ENCODE data around the gene SH3PXD2B.

The SH3PXD2B gene

GRCh38 chr5:172466062-172466461 lies 11.7 kb upstream of the SH3PXD2B start:
- no peak for TF ChIP-seq EZH2phosphoT487 (IDR thresholded peaks at IDR 0.05; ENCODE audit: borderline replicate concordance, low read length)
- no peak for TF ChIP-seq CTCF (IDR thresholded peaks at IDR 0.05; ENCODE audit: low read depth, low read length, poor library complexity, severe bottlenecking)
- H3K36me3 ChIP-seq (ENCODE audit: control insufficient read depth, low read length) = no peaks in the 10 kb centered on the region
- H3K27me3 ChIP-seq (ENCODE audit: control insufficient read depth, low read length) = peaks cover 9% of the 10 kb centered on the region
- no peak overlapping the region for H3K27ac ChIP-seq (ENCODE audit: low read depth, low read length)
- no peaks in the 10 kb centered on the region for H3K9me2 ChIP-seq (replicated peaks; ENCODE audit: control insufficient read depth, low read length)
- H3K9me3 ChIP-seq (ENCODE audit: control insufficient read depth, insufficient read depth, low read length) = no peaks in the 10 kb centered on the region
- no peaks in the 10 kb centered on the region for H3K79me2 ChIP-seq (ENCODE audit: control insufficient read depth, low read length)
- H3K4me2 ChIP-seq (ENCODE audit: low read length) = no peak overlapping the region
- H3K4me3 ChIP-seq (ENCODE audit: low read length) = no peak overlapping the region
- no peaks in the 10 kb centered on the region for H4K20me1 ChIP-seq (ENCODE audit: control insufficient read depth, insufficient read depth, low read depth, low read length)
- H3K4me1 ChIP-seq (ENCODE audit: control insufficient read depth, low read length) = peaks cover 6% of the 10 kb centered on the region
- no peaks in the 10 kb centered on the region for H3F3A ChIP-seq (ENCODE audit: control insufficient read depth, insufficient read depth)

GRCh38 chr5:172463031-172463430 lies 8.7 kb upstream of the SH3PXD2B start:
- Histone ChIP-seq H3K4me3 (ENCODE audit: low read length) (no peak overlapping the region), H3K79me2 (ENCODE audit: control insufficient read depth, low read length) (no peaks in the 10 kb centered on the region), H3K27me3 (ENCODE audit: control insufficient read depth, low read length) (peaks cover 5% of the 10 kb centered on the region; the same call in 1 of the 2 replicates), H3K36me3 (ENCODE audit: control insufficient read depth, low read length) (no peaks in the 10 kb centered on the region), H3K4me1 (ENCODE audit: control insufficient read depth, low read length) (peaks cover 12% of the 10 kb centered on the region), H3K9me2 (replicated peaks; ENCODE audit: control insufficient read depth, low read length) (no peaks in the 10 kb centered on the region), H3F3A (ENCODE audit: control insufficient read depth, insufficient read depth) (no peaks in the 10 kb centered on the region), H3K4me2 (ENCODE audit: low read length) (no peak overlapping the region), H3K9me3 (ENCODE audit: control insufficient read depth, insufficient read depth, low read length) (no peaks in the 10 kb centered on the region), H4K20me1 (ENCODE audit: control insufficient read depth, insufficient read depth, low read depth, low read length) (no peaks in the 10 kb centered on the region), H3K27ac (ENCODE audit: low read depth, low read length) (no peak overlapping the region)
- no peak for TF ChIP-seq EZH2phosphoT487 (IDR thresholded peaks at IDR 0.05; ENCODE audit: borderline replicate concordance, low read length)
- TF ChIP-seq CTCF (IDR thresholded peaks at IDR 0.05; ENCODE audit: low read depth, low read length, poor library complexity, severe bottlenecking) = no peak

- no peaks in the 10 kb centered on the region for H3F3A ChIP-seq (ENCODE audit: control insufficient read depth, insufficient read depth)
- H3K9me3 ChIP-seq (ENCODE audit: control insufficient read depth, insufficient read depth, low read length) = no peaks in the 10 kb centered on the region
- peaks cover 12% of the 10 kb centered on the region for H3K27me3 ChIP-seq (ENCODE audit: control insufficient read depth, low read length)
- H4K20me1 ChIP-seq (ENCODE audit: control insufficient read depth, insufficient read depth, low read depth, low read length) = no peaks in the 10 kb centered on the region
- TF ChIP-seq EZH2phosphoT487 (IDR thresholded peaks at IDR 0.05; ENCODE audit: borderline replicate concordance, low read length) = no peak
- no peak overlapping the region for H3K4me3 ChIP-seq (ENCODE audit: low read length)
- H3K79me2 ChIP-seq (ENCODE audit: control insufficient read depth, low read length) = no peaks in the 10 kb centered on the region
- peaks cover 12% of the 10 kb centered on the region for H3K4me1 ChIP-seq (ENCODE audit: control insufficient read depth, low read length)
- H3K36me3 ChIP-seq (ENCODE audit: control insufficient read depth, low read length) = no peaks in the 10 kb centered on the region
- H3K4me2 ChIP-seq (ENCODE audit: low read length) = no peak overlapping the region
- no peaks in the 10 kb centered on the region for H3K9me2 ChIP-seq (replicated peaks; ENCODE audit: control insufficient read depth, low read length)
- no peak overlapping the region for H3K27ac ChIP-seq (ENCODE audit: low read depth, low read length)
These were observed 5.4 kb upstream of the SH3PXD2B start for GRCh38 chr5:172459783-172460165.

- Histone ChIP-seq H3K9me3 (ENCODE audit: control insufficient read depth, insufficient read depth, low read length) (no peaks in the 10 kb centered on the region), H3K4me2 (ENCODE audit: low read length) (no peak overlapping the region), H3K9me2 (replicated peaks; ENCODE audit: control insufficient read depth, low read length) (no peaks in the 10 kb centered on the region), H3K4me3 (ENCODE audit: low read length) (no peak overlapping the region), H3K4me1 (ENCODE audit: control insufficient read depth, low read length) (peaks cover 12% of the 10 kb centered on the region), H3K36me3 (ENCODE audit: control insufficient read depth, low read length) (no peaks in the 10 kb centered on the region), H4K20me1 (ENCODE audit: control insufficient read depth, insufficient read depth, low read depth, low read length) (no peaks in the 10 kb centered on the region), H3K79me2 (ENCODE audit: control insufficient read depth, low read length) (no peaks in the 10 kb centered on the region), H3F3A (ENCODE audit: control insufficient read depth, insufficient read depth) (no peaks in the 10 kb centered on the region), H3K27ac (ENCODE audit: low read depth, low read length) (no peak overlapping the region), H3K27me3 (ENCODE audit: control insufficient read depth, low read length) (peaks cover 15% of the 10 kb centered on the region)
- no peak for TF ChIP-seq EZH2phosphoT487 (IDR thresholded peaks at IDR 0.05; ENCODE audit: borderline replicate concordance, low read length)
- TF ChIP-seq CTCF (IDR thresholded peaks at IDR 0.05; ENCODE audit: low read depth, low read length, poor library complexity, severe bottlenecking) = no peak
These were observed 4.9 kb upstream of the SH3PXD2B start for GRCh38 chr5:172458976-172459782.
